GM12892 (cell line): ENCODE data around the gene IL1B.

Experiments used
- POLR2A ChIP-seq: IDR thresholded peaks from 2 replicates; pipeline ENCODE4 v1.6.1; 2011; ENCODE audit warnings: low read depth, low read length, control low read depth
- POLR2AphosphoS5 ChIP-seq: IDR thresholded peaks from 2 replicates; pipeline ENCODE4 v1.6.1; 2011; ENCODE audit warnings: low read depth, low read length, control low read depth
- TAF1 ChIP-seq: IDR thresholded peaks from 2 replicates; pipeline ENCODE4 v1.6.1; 2011; ENCODE audit warnings: low read depth, mild to moderate bottlenecking, control low read depth, low read length, borderline replicate concordance

DNA sequence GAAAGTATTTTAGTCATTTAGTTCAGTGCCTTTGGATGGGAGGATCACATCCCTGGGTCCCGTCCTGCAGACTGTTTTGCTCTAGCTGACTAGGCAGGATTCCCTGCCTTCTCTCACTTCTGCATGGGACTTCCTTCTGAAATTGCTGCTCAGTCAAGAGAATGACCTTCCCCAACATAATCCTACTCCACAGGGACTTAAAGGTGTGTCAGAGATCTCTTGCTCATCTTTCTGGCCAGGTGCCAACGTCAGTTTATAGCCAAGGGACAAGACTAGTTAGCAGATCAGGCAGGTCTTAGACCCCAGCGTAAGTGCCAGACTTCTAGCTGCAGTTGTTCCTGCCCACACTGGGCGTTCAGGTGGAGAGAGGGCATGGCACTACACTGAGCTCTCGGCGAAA lies 9.5 kb upstream of the IL1B start:
- no peak for TF ChIP-seq POLR2AphosphoS5
- no peak for TF ChIP-seq POLR2A
- TF ChIP-seq TAF1, result no peak
